Measurements from ENCODE around the gene CPT1B. TPM values are rescaled to one million over a fixed set of nuclear protein-coding genes. Genes with fewer than 3 reads are reported as not detected.

The CPT1B gene
- total and polyA plus RNA-seq, 2 of the 8 experiments (the other 6 are each of a cell fraction or from before 2014, with no cell fraction given): 34.2 to 36.2 TPM

DNA sequence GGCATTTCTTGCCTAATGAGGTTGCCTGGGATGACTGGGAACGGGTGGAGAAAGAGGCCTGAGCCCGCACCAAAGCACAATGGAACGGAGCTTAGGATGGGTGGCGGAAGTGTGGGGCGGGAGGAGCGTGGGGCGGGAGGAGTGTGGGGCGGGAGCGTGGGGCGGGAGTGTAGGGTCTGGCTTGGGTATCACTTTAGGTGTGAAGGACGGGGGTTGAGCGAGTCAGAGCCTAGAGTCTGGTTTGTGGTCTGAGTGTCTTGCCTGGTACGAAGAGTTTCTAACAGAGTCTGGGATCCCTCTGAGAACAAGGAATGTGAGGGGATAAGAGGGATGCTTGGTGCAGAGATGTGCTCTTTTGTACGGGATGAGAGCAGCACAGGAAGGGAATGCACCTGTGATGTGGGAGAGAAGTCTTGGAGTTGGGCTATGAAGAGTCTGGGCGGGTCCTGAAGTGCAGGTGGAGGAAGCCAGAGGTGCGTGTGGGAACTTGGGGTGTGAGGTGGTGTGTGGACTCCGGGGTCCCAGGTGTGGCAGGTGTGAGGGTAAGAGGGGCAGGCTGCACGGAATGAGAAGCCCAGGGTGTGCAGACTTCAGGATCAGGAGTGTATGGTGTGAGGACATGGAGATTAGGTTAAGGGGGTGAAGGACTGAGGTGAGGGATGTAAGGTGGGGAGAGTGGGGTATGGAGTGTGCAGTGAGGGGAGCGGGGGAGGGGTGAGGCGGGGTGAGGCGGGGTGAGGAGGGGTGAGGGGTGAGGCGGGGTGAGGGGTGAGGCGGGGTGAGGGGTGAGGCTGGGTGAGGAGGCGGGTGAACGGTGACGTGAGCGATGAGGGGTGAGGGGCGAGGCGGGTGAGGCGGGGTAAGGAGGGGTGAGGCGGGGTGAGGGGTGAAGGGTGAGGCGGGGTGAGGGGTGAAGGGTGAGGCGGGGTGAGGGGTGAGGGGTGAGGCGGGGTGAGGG, 16.5 kb downstream of the CPT1B start (continued):
- TF ChIP-seq, protein P1, sequence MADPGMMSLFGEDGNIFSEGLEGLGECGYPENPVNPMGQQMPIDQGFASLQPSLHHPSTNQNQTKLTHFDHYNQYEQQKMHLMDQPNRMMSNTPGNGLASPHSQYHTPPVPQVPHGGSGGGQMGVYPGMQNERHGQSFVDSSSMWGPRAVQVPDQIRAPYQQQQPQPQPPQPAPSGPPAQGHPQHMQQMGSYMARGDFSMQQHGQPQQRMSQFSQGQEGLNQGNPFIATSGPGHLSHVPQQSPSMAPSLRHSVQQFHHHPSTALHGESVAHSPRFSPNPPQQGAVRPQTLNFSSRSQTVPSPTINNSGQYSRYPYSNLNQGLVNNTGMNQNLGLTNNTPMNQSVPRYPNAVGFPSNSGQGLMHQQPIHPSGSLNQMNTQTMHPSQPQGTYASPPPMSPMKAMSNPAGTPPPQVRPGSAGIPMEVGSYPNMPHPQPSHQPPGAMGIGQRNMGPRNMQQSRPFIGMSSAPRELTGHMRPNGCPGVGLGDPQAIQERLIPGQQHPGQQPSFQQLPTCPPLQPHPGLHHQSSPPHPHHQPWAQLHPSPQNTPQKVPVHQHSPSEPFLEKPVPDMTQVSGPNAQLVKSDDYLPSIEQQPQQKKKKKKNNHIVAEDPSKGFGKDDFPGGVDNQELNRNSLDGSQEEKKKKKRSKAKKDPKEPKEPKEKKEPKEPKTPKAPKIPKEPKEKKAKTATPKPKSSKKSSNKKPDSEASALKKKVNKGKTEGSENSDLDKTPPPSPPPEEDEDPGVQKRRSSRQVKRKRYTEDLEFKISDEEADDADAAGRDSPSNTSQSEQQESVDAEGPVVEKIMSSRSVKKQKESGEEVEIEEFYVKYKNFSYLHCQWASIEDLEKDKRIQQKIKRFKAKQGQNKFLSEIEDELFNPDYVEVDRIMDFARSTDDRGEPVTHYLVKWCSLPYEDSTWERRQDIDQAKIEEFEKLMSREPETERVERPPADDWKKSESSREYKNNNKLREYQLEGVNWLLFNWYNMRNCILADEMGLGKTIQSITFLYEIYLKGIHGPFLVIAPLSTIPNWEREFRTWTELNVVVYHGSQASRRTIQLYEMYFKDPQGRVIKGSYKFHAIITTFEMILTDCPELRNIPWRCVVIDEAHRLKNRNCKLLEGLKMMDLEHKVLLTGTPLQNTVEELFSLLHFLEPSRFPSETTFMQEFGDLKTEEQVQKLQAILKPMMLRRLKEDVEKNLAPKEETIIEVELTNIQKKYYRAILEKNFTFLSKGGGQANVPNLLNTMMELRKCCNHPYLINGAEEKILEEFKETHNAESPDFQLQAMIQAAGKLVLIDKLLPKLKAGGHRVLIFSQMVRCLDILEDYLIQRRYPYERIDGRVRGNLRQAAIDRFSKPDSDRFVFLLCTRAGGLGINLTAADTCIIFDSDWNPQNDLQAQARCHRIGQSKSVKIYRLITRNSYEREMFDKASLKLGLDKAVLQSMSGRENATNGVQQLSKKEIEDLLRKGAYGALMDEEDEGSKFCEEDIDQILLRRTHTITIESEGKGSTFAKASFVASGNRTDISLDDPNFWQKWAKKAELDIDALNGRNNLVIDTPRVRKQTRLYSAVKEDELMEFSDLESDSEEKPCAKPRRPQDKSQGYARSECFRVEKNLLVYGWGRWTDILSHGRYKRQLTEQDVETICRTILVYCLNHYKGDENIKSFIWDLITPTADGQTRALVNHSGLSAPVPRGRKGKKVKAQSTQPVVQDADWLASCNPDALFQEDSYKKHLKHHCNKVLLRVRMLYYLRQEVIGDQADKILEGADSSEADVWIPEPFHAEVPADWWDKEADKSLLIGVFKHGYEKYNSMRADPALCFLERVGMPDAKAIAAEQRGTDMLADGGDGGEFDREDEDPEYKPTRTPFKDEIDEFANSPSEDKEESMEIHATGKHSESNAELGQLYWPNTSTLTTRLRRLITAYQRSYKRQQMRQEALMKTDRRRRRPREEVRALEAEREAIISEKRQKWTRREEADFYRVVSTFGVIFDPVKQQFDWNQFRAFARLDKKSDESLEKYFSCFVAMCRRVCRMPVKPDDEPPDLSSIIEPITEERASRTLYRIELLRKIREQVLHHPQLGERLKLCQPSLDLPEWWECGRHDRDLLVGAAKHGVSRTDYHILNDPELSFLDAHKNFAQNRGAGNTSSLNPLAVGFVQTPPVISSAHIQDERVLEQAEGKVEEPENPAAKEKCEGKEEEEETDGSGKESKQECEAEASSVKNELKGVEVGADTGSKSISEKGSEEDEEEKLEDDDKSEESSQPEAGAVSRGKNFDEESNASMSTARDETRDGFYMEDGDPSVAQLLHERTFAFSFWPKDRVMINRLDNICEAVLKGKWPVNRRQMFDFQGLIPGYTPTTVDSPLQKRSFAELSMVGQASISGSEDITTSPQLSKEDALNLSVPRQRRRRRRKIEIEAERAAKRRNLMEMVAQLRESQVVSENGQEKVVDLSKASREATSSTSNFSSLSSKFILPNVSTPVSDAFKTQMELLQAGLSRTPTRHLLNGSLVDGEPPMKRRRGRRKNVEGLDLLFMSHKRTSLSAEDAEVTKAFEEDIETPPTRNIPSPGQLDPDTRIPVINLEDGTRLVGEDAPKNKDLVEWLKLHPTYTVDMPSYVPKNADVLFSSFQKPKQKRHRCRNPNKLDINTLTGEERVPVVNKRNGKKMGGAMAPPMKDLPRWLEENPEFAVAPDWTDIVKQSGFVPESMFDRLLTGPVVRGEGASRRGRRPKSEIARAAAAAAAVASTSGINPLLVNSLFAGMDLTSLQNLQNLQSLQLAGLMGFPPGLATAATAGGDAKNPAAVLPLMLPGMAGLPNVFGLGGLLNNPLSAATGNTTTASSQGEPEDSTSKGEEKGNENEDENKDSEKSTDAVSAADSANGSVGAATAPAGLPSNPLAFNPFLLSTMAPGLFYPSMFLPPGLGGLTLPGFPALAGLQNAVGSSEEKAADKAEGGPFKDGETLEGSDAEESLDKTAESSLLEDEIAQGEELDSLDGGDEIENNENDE (IDR thresholded peaks at IDR 0.05; ENCODE audit: insufficient replicate concordance, low read length): no peak
